Fibroblast of skin of right quadriceps (primary cell): ENCODE results near the gene FNTB.
"Not testable (repeated sequence)": the region's sequence is repeated elsewhere in the genome, so short reads cannot be mapped to it uniquely, and the experiment has no call there.

Source experiments
- DNase-seq: peaks from one replicate; pipeline ENCODE4 v3.0.0-alpha.2; 2013

FNTB gene

GRCh38 chr14:65057695-65058094 lies 71.0 kb downstream of the FNTB start:
- DNase-seq, result no peak

- no peak for DNase-seq
Measured at GRCh38 chr14:65062096-65063075, 75.7 kb downstream of the FNTB start.

GRCh38 chr14:65065719-65066118 lies 79.0 kb downstream of the FNTB start:
- DNase-seq, result no peak

DNA sequence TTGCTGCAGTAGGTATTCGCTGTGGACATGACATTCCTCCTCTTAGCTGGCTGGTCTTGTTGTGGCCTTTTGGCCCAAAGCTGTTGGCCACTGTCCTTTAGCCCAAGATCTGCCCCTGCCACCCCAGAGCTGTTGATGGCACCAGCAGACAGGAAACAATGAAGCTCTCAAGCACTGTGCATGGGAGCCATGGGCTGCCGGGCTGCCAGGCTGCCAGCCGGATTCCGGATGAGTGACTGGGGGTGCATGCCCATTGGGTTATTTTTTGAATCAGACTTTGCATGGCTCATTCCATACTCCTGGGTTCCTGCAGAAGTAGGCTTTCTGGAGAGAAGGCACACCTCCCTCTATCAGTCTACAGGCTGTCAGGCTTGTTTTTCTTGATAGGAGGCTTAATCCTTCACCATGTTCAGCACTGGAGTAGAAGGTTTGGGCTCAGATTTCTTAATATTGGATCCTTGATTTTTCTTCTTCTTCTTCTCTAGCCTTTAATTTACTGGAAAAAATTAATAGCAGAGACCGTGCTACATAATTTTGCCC lies 83.2 kb downstream of the FNTB start:
- DNase-seq, result no peak

DNA sequence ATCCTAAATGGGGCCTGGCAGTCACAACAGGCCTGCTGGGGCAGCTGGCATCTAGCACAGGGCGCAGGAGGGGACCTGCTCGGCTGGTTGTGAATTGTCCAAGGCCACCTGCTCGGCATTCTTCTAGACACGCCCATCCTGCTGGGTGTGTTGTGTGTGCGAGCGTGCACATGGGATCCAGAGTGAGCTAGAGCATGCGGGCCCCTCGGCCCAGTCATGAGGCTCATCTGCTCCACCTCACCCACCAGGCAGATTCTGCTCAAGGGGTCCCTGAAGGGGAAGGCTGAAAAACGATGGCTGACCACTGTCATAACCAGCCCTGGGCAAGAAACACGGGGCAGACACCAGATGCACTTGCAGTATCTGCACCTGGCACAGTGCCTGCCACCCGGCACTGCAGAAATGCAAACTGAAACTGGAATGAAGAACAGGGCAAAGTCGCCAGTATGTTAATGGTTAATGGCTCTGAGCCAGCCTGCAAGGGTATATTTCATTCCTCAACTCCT lies 83.8 kb downstream of the FNTB start:
- peak; percentile 9 for DNase-seq

DNA sequence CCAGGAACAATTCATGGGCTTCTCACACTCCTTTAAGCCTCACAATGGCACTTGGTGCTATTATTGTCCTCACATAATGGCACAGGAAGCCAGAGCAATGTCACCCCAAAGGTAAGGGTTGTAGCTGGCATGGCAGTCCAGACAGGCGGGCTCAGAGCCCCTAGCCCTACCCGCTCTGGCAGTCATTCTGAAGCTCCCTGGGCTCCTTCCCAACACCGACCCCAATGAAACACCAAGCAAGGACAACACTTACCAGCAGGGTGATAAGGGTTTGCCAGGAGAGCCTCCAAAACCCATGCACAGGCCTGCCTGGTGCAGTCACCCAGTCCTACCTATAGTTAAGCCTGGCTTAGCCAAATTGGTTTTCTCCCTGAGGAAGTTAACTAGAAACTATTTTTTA lies 84.8 kb downstream of the FNTB start:
- DNase-seq, result no peak

DNA sequence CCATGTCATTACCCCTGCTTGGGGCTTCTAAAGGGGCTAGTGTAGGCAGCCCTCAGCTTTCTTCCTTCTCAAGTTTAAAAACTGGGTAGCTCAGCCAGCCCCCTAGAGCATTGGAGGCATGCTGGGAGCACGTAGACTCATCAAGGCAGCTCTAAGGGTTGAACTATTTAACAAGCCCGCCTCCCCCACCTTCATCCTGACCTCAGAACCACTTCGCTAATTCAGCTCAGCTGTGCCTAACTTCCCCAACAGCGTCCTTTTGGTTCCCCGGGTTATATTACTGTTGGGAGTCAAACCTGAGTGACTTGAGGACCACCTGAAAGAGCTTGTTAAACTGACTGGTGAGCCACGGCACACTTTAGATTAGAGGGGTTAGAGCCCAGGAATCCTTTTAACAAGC lies 85.6 kb downstream of the FNTB start:
- DNase-seq, result peak; percentile 53

GRCh38 chr14:65072937-65073336 lies 86.2 kb downstream of the FNTB start:
- DNase-seq, result no peak

- DNase-seq, result no peak
Measured at GRCh38 chr14:65073605-65074201, 87.0 kb downstream of the FNTB start.

DNA sequence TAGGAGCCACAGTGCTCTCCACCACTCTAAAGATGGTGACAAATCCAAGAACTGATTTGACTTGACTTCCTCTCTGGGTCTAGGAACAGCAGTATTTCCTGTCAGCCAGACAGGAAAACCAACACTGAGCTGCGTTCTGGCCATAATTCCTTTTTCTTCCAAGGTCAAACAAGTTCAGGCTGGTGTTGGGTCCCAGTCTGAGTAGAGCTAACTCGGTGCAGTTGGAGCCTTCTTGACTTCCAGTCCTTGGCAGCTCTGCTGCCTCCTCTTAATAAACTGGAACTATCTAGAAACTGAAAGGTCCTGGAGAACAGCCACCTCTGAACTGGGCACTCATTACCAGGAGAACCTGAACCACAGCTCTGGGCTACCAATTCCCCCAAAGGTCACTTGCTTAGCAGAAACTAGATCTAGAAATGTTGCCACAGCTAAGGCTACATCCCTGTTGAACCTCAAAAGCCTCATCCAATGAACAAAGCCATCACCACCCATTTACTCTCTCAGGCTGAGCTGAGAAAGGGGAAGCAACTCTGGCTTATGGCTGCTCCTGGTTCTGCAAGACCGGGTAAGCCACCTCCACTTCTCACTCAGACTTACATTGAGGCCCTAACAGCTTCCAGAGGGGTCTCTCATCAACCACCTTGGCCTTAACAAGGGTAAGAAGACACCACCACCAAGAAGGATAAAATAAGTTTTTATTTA lies 87.9 kb downstream of the FNTB start:
- no peak for DNase-seq

- DNase-seq, result no peak
Measured at GRCh38 chr14:65075628-65076325, 89.1 kb downstream of the FNTB start.

GRCh38 chr14:65077318-65077717 lies 90.6 kb downstream of the FNTB start:
- no peak for DNase-seq

GRCh38 chr14:65079201-65079600 lies 92.5 kb downstream of the FNTB start:
- DNase-seq, result no peak

DNA sequence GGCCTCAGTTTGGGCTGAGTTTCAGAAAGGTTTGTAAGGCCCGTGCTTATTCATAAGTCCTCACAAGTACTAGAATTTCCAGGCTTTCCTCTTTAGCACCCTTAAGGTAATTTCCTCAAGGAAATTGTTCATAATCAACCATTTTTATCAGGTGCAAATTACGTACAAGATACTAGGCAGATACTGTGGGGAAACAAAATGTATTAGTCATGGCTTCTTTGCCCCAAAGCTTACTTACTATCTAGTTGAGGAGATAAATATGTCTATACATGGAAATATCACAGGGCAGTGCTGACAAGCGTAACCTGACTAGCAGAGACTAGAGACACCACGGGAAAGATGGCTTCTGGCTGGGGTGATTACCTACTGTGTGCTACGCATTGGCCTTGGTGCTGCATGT lies 93.1 kb downstream of the FNTB start:
- DNase-seq, result no peak

GRCh38 chr14:65080960-65081747 lies 94.5 kb downstream of the FNTB start:
- no peak for DNase-seq

GRCh38 chr14:65082930-65083329 lies 96.2 kb downstream of the FNTB start:
- no peak for DNase-seq

DNA sequence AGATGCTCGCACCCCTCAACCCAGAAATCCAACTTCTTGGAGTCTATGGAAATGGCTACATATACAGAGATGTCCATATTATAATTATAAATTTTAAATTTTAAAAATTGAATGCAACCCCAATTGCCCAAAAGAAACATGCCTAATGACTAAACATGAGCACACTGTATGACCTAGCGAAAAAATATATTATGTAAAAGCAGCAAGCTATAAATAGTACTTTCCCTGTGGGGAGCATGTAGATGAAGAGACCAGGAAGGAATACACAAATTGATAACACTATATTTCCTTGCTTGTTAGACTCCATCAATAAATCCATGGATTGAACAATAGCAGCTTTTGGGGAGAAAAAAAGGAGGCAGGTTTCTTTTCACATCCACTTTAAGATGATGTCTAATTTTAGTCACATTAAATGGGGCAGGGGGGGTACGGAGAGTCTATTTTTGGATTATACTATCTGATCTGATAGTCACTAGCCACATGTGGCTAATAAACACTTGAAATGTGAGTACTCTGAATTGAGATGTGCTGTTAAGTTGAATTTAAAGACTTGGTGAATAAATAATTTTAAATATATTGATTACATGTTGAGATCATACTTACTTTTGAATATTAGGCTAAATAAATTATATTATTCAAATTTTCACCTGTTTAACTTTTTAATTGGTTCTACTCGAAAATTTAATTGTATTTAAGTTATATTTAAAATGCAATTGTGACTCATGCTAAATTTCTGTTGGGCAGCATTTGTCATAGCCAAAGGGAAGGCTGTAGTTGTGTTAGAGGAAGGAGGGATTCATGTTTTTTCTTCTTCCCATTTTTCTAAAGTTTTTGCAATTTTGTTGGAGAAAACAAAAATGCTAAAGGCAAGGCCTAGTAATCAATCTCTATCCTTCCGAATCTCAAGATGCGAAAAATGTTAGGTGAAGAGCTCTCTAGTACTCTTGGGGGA lies 98.1 kb downstream of the FNTB start:
- DNase-seq, result no peak

- DNase-seq, result not testable (repeated sequence)
Measured at GRCh38 chr14:65086686-65087085, 100.0 kb downstream of the FNTB start.

GRCh38 chr14:65087835-65088234 lies 101.1 kb downstream of the FNTB start:
- not testable (repeated sequence) for DNase-seq

- DNase-seq, result no peak
Measured at GRCh38 chr14:65092349-65092748, 105.7 kb downstream of the FNTB start.
